ENCODE data around the gene CCDC88C. TPM values are rescaled to one million over a fixed set of nuclear protein-coding genes. Genes with fewer than 3 reads are reported as not detected.

Gene CCDC88C
- polyA plus RNA-seq, 12 donors, result 8.9 to 30.9 (median 13.1) TPM; not detected in 1

DNA sequence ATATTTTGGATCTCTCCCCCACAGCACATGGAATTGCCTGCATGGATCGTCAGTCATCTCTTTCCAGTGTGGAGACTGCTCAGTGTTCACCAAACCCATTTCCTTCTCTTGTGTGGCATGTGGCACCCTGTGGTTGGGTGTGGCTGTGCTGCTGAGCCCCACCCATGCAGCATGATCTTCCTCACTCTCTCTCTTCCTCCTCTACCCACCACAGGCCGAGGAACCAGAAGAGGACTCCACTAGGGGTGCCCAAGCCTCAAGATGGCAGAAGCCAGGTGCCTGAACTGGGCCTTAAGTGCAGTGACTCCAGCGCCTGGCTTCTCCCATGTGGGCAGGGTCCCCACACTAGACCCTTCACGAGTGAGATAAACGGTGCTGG is 106.3 kb downstream of the CCDC88C start:
- DNase-seq, result no peak

DNA sequence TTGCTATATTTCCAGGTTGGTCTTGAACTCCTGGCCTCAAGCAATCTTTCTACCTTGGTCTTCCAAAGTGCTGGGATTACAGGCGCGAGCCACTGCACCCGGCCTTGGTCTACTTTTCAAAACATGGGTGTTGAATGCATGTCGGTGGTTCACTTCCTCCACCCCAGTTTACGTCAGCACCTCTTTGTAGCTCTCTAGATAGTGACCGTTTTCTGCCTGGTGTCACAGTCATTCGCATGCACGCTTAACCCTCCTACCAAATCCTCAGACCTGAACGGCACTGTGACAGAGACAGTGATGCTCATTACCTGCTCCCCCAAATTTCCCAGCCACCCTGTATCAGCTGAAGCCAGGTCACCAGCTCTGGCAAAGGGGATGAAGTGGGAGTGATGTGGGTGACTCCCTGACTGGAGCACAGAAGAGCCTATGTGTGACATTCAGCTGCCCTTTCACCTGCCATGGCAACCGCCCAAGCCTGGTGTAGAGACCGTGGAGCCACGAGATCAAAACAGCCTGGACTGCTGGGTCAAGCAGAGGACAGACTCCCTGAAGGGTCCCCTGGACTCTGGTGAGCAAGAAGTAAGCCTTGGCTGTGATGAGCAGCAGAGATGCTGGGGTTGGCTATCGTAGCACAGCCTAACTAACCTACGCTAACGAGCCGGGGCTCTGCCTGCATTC is 106.9 kb downstream of the CCDC88C start:
- DNase-seq, result no peak

GRCh38 chr14:91309756-91310280 is 107.8 kb downstream of the CCDC88C start:
- no peak for DNase-seq

- no peak for DNase-seq
Measured at GRCh38 chr14:91308337-91308736, 109.3 kb downstream of the CCDC88C start.

GRCh38 chr14:91307652-91308051 is 110.0 kb downstream of the CCDC88C start:
- no peak for DNase-seq

DNA sequence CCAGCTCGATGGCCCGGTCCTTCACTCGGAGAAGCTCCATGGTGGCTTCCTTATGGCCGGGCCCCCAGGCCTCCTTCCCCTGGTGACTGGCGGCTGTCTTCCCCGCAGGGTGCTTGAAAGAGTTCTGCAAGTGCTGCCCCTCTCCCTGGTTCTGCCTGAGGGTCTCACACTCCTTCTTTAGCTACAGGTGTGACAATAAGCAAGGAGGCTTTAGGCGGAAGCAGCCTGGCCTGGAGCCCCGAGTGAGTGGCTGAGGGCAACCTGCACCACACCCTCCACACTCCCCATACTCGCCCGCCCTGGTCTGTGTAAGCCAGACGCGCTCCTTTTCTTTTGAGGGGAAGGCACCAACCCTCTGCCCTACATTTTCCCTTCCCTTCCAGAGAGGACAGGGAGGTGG is 110.6 kb downstream of the CCDC88C start:
- DNase-seq, result no peak

DNA sequence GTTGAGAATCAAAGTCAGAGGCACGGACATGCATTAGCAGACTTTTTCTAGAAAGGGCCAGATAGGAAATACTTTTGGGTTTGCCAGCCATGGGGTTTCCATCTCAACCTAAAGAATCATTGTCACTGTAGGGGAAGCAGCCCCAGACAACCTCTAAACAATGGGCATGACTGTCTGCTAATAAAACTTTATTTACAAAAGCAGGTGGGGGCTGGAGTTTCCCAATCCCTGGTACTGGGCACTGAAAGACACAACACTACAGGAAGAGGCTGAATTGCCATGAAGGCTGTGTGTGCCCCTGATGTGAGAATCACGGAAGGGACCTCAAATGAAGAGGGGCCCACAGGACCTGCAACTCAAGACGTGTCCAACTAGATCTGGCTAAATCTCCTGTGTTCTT is 111.1 kb downstream of the CCDC88C start:
- DNase-seq, result no peak

DNA sequence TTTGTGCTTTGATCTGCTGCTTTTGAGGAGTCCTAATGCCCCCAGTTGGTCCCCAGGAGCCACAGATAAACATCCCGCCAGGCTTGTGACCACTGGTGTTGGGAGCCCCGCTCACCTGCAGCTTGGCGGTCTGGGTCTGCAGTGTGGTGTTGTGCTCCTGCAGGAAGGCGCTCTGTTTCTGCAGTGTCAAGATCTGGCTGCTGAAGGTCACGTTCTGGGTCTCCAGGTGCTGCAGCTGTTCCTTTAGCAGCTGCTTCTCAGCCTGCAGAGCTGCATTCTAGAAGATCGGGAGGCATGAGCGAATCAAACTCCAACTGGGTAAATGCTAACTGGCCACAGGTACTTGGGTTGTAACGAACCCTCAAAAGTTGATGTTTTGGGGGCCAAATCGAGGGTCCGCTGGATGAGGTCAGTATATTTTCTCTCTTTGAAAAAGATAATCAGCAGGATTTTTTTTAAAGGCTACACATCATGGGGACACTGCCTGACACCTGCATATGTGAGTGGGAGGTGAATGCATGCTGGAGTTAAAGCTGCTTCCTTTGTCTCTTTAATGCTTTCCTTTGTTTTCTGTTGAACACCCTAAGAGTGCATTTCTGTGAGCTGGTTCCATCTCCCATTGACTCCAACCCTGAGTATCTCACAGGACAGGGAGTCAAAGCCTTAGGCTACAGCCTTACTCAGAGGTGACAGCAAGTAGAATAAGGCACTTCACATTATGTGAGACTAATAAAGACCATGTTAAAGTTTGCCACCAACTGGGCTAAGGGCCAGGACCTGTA is 111.8 kb downstream of the CCDC88C start:
- DNase-seq, result no peak

GRCh38 chr14:91303924-91304229 is 113.7 kb downstream of the CCDC88C start:
- no peak for DNase-seq

GRCh38 chr14:91303091-91303923 is 114.3 kb downstream of the CCDC88C start:
- no peak for DNase-seq

- no peak for DNase-seq
Measured at GRCh38 chr14:91302391-91302790, 115.2 kb downstream of the CCDC88C start.

- no peak for DNase-seq
Measured at GRCh38 chr14:91300957-91301356, 116.7 kb downstream of the CCDC88C start.

DNA sequence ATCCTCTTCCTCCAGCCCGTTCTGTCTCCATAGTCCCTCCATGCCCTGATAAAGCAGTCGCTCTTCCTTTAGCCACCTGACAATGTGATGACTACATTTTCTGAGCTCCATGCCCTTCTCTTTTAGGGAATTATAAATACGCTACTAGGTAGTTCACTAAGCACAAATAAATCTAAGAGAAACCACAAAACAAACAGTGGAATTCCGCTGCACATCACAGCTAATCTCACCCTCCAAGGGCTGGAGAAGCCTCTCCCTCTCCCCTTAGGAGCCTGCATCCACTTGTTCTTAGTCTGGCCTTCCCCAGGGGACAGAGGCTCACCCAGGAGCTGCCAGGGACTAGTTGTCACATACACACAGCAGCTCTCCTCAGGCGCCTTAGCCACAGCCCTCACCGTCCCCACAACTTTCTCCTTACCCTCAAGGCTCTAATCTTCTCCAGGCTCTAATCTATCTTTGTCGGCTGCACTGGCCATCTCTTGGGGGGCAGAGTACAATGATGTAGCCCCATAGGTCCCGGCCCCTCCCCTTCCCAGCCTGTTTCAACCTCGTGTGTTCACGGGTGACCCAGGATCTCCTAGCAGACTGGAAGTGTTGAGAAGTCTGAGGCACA is 117.2 kb downstream of the CCDC88C start:
- no peak for DNase-seq

- no peak for DNase-seq
Measured at GRCh38 chr14:91299121-91300115, 118.2 kb downstream of the CCDC88C start.

DNA sequence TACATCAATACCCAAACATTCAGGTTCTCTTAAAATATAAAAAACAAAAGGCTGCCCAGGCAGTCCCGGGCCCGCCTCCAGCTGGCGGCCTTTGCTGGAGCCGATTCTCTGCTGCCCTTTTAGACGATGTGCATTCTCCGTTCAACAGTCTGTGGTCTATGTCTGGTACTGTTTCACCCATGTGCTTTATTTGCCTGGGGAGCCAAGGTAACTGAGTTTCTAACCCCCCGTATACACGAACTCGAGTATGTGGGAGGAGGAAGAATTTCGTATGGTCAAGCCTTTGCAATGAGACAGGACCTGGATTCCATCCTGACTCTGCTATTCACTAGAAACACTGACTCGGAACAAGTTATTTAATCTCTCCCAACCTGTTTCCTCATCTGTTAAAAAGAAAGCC is 119.0 kb downstream of the CCDC88C start:
- DNase-seq, result no peak

GRCh38 chr14:91297081-91297711 is 120.4 kb downstream of the CCDC88C start:
- no peak for DNase-seq

- no peak for DNase-seq
Measured at GRCh38 chr14:91295851-91296796, 121.5 kb downstream of the CCDC88C start.

GRCh38 chr14:91295276-91295845 is 122.3 kb downstream of the CCDC88C start:
- no peak for DNase-seq

DNA sequence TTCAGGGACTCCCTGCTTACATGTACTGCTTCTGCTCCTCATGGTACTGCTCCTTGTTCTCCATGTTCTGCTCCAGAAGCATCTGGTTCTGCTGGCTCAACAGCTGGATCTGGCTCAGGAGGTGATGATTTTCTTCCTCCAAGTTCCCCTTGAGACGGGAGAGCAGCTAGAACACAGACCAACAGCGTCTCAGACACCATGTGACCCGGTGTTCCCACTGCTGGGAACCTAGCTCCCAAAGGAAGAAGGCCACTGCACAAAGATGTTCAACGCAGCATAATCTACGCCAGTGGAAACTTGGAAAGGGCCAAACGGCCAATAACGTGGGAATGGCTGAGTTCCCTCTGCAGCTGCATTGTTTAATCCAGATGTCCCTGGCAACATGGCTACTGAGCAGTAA is 123.5 kb downstream of the CCDC88C start:
- DNase-seq, result no peak
